GM12865 (cell line): ENCODE results near the gene ASCC1.
A peak's percentile ranks its signal among the peaks of the same experiment; 100 is the strongest.

Experiments
- DNase-seq: peaks from one replicate; pipeline ENCODE4 v3.0.0; 2010; ENCODE audit warnings: low read depth
- H3K4me3 ChIP-seq: 2 replicates; pipeline ENCODE4 v1.5.1; 2011; ENCODE audit warnings: mild to moderate bottlenecking, low read depth, low read length, control low read depth
- CTCF ChIP-seq: IDR thresholded peaks from 2 replicates; pipeline ENCODE4 v1.5.1; 2011; ENCODE audit warnings: low read length, control low read depth, low read depth, inconsistent platforms; ENCODE audit not compliant: insufficient read depth; ENCODE audit errors: missing control alignments

Gene ASCC1

GRCh38 chr10:72260239-72260975 is 44.3 kb upstream of the ASCC1 start:
- peak; percentile 93 for DNase-seq
- peak overlapping the region; percentile 72 for H3K4me3 ChIP-seq
- no peak for TF ChIP-seq CTCF

- TF ChIP-seq CTCF = no peak
- H3K4me3 ChIP-seq = peak overlapping the region; percentile 72
- DNase-seq = peak; percentile 62
These were observed 43.6 kb upstream of the ASCC1 start for GRCh38 chr10:72259491-72260238.

- H3K4me3 ChIP-seq = no peak overlapping the region
- DNase-seq = no peak
- no peak for TF ChIP-seq CTCF
These were observed 42.5 kb upstream of the ASCC1 start for GRCh38 chr10:72258617-72259016.

- DNase-seq = peak; percentile 80
- no peak overlapping the region for H3K4me3 ChIP-seq
- no peak for TF ChIP-seq CTCF
These were observed 41.2 kb upstream of the ASCC1 start for GRCh38 chr10:72257051-72257892.

- no peak overlapping the region for H3K4me3 ChIP-seq
- DNase-seq = no peak
- TF ChIP-seq CTCF = no peak
These were observed 40.1 kb upstream of the ASCC1 start for GRCh38 chr10:72255977-72256729.
